Bronchial epithelial cell (primary cell): Measurements from ENCODE around the gene BFSP1. TPM values are rescaled to one million over a fixed set of nuclear protein-coding genes. Genes with fewer than 3 reads are reported as not detected.
A peak's percentile ranks its signal among the peaks of the same experiment; 100 is the strongest.

ENCODE experiments used
- DNase-seq: peaks from one replicate; pipeline ENCODE4 v3.0.0-alpha.2; 2010; ENCODE audit warnings: low read depth
- FAIRE-seq: peaks from 2 replicates; lab custom pipeline; 2011; peaks lifted over from hg19 to GRCh38; lab: Jason Lieb, UNC
- H3K27me3 ChIP-seq: 2 replicates; pipeline ENCODE4 v1.5.1; 2011; ENCODE audit warnings: low read length; ENCODE audit not compliant: control insufficient read depth, insufficient read depth
- H3K36me3 ChIP-seq: 2 replicates; pipeline ENCODE4 v1.5.1; 2011; ENCODE audit warnings: low read length; ENCODE audit not compliant: control insufficient read depth, insufficient read depth
- H3K4me3 ChIP-seq: 2 replicates; pipeline ENCODE4 v1.5.1; 2011; ENCODE audit warnings: mild to moderate bottlenecking, low read depth, low read length, control low read depth
- total RNA-seq: library from RNA; depleted of rRNA; stranded (reverse); fragments of >200 nt; gene quantifications from 2 replicates; pipeline ENCODE4 v1.2.1, GENCODE V29; 2014
- TF ChIP-seq, protein P1 (sequence below): IDR thresholded peaks from 2 replicates; pipeline ENCODE4 v1.5.1; 2011; ENCODE audit warnings: mild to moderate bottlenecking, moderate library complexity, low read length, control low read depth, inconsistent platforms; ENCODE audit not compliant: insufficient read depth, severe bottlenecking

BFSP1 gene
- total RNA-seq, 1 donor from 2014 or later = 2.9 TPM

DNA sequence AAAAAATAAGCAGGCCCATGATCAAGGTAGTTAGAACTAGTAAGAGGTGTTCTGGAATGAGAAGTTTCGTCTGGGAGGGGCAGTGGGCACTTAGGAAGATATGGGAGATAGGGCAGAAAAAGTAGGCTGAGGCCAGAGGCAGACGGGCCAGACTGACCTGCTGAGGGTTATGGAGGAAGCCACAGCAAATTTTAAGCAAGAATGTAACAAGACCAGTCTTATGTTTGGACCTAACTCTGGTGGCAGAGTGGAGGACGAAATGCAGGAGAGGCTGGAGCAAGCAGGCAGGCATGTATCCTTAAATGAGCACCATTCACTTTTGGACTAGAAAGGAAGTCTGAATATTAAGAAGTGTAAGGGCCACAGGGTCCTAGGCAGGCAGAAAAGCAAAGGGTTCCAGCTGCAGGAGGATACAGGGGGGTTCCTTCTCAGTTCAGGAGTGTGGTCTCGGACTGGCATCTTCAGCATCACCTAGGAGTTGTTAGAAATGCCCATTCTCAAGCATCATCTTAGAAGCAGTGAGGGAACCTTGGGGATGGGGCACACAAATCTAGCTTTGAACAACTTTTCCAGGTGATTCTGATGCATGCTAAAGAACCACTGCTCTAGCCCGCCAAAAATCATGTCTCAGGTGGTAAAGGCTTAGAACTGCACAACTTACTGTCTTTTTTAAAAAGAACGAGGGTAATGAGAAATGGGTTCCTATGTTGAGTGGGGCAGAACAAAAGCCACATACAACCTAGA, 37.0 kb upstream of the BFSP1 start:
- TF ChIP-seq, protein P1, sequence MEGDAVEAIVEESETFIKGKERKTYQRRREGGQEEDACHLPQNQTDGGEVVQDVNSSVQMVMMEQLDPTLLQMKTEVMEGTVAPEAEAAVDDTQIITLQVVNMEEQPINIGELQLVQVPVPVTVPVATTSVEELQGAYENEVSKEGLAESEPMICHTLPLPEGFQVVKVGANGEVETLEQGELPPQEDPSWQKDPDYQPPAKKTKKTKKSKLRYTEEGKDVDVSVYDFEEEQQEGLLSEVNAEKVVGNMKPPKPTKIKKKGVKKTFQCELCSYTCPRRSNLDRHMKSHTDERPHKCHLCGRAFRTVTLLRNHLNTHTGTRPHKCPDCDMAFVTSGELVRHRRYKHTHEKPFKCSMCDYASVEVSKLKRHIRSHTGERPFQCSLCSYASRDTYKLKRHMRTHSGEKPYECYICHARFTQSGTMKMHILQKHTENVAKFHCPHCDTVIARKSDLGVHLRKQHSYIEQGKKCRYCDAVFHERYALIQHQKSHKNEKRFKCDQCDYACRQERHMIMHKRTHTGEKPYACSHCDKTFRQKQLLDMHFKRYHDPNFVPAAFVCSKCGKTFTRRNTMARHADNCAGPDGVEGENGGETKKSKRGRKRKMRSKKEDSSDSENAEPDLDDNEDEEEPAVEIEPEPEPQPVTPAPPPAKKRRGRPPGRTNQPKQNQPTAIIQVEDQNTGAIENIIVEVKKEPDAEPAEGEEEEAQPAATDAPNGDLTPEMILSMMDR = no peak
- DNase-seq (no peak), FAIRE-seq (no peak)
- Histone ChIP-seq H3K36me3 (no peaks in the 10 kb centered on the region), H3K4me3 (peak overlapping the region; percentile 99), H3K27me3 (no peaks in the 10 kb centered on the region)

DNA sequence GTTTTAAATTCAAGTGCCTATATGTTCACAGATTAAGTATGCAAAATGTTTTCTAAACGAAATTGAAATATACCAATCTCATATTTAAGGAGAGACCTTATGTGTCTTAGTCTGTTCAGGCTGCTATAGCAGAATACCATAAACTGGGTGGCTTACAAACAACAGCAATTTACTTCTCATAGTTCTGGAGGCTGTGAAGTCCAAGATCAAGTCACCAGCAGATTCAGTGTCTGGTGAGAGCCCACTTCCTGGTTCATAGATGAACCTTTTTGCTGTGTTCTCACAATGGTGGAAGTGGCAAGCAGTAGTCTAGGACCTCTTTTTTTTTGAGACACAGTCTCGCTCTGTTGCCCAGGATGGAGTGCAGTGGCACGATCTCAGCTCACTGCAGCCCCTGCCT, 35.2 kb upstream of the BFSP1 start:
- Histone ChIP-seq H3K4me3 (no peak overlapping the region), H3K36me3 (no peaks in the 10 kb centered on the region), H3K27me3 (no peaks in the 10 kb centered on the region)
- DNase-seq = no peak
- TF ChIP-seq, protein P1 = no peak
- no peak for FAIRE-seq

DNA sequence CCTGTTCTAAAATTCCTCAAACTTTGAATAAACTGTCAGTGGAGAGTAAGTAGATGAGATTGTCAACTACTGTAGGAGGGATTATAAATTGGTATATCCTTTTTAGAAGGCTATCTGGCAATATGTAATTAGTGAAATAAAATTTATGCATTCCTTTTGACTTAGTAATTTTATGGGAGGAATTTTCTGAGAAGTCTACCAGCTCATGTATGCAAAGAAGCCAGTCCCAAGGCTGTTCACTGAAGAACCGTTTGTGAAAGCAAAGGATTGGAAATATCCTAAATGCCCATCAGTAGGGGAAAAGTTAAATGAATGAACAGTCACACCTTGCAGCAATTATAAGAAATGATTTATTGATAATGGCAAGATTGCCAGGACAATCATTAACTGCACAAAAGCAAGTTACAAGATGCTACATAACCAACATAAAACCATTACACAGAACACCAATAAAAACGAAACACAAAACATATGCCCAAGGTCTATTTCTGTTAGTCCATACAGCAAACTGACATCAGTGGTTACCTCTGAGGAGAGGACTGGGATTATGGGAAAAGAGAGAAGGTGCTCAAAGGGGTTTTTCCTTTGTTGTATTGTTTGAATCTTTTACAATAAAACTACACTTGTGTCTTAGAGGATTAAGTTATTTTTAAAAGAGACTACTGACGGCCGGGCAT, 34.1 kb upstream of the BFSP1 start:
- DNase-seq (no peak), FAIRE-seq (no peak)
- Histone ChIP-seq H3K27me3 (no peaks in the 10 kb centered on the region), H3K4me3 (no peak overlapping the region), H3K36me3 (no peaks in the 10 kb centered on the region)
- TF ChIP-seq, protein P1 = no peak

DNA sequence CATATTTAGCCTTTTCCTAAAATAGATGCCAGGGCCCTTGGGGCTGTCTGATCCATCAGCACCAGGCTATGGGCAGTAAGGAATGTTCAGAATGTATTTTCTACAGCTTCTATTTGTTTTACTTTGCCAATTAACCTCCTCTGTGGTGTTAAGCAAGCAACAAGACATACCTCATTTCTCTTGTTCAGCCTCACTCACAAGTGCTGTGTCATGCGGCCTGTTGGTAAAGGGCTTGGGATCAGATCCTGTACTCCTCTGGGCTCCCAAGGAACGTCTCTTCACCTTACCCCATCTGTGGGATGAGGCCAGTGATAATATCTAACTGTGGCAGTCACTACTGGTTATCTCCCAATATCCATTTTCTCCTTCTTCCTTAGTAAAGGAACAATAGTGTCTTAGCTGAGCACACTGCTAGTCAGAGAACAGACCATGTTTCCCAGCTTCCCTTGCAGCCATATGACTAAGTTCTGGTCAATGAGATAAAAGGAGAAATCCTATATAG, 31.7 kb upstream of the BFSP1 start:
- TF ChIP-seq, protein P1 = no peak
- DNase-seq (peak; percentile 84), FAIRE-seq (no peak)
- no peak overlapping the region for H3K4me3 ChIP-seq
- H3K27me3 ChIP-seq = no peaks in the 10 kb centered on the region
- no peaks in the 10 kb centered on the region for H3K36me3 ChIP-seq

DNA sequence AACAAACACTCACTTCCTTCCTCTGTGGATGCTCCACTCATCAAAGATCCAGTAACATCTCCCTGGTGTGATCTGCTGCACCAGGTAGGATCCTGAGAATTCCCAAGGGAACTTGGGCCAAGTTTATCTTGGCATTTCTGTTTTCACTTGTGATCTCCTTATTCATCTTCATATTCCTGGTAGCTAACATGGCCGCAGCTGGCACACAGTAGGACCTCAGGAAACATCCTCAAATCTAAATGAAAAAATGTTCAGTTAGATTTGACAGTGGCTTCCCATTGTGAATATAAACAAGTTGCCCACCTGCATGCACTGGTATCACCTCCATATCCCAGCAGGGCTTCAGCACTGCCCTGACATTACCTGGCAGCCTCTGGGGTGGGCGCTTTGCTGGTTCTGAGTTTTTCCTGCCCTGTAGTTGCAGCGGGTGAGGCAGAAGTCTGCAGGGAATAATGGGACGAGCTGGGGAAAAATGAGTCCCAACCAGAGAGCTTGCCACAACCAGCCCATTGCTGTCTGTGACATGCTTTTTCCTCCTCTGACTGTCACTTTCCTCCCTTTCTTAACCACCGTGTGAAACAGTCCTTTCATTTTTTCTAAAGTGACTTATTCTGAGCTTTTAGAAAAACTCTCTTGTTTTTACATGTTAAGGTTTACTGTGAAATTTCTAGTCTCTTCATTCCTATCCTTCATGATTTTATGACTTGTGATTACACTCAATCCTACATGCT, 29.3 kb upstream of the BFSP1 start:
- H3K27me3 ChIP-seq = no peaks in the 10 kb centered on the region
- TF ChIP-seq, protein P1 = no peak
- H3K36me3 ChIP-seq = no peaks in the 10 kb centered on the region
- DNase-seq (peak; percentile 50), FAIRE-seq (no peak)
- no peak overlapping the region for H3K4me3 ChIP-seq
